ENCODE data around the gene UFC1.

- TF ChIP-seq POLR2AphosphoS5 (IDR thresholded peaks at IDR 0.05; ENCODE audit: low read depth, low read length) (no peak), FOSL1 (IDR thresholded peaks at IDR 0.05; ENCODE audit: low read depth) (no peak)
- TF ChIP-seq, protein P1, sequence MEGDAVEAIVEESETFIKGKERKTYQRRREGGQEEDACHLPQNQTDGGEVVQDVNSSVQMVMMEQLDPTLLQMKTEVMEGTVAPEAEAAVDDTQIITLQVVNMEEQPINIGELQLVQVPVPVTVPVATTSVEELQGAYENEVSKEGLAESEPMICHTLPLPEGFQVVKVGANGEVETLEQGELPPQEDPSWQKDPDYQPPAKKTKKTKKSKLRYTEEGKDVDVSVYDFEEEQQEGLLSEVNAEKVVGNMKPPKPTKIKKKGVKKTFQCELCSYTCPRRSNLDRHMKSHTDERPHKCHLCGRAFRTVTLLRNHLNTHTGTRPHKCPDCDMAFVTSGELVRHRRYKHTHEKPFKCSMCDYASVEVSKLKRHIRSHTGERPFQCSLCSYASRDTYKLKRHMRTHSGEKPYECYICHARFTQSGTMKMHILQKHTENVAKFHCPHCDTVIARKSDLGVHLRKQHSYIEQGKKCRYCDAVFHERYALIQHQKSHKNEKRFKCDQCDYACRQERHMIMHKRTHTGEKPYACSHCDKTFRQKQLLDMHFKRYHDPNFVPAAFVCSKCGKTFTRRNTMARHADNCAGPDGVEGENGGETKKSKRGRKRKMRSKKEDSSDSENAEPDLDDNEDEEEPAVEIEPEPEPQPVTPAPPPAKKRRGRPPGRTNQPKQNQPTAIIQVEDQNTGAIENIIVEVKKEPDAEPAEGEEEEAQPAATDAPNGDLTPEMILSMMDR (IDR thresholded peaks at IDR 0.05 in 2 of 3, conservative IDR thresholded peaks at IDR 0.05 in 1 of 3; ENCODE audit: borderline replicate concordance in 1 of 3, insufficient read depth in 1 of 3, low read depth in 2 of 3, low read length in 2 of 3) = no peak
These were observed 43.0 kb downstream of the UFC1 start for GRCh38 chr1:161196521-161197451.
